Esophagus muscularis mucosa (tissue), 3 donors: ENCODE results near the gene SLC33A1.

Source experiments
- CTCF ChIP-seq, 3 experiments: fragments of 200-600 bp in 2 of 3; fragments of 450-650 bp in 1 of 3; sonication (generic) in 2 of 3; IDR thresholded peaks; one replicate each; pipeline ENCODE4 v1.5.1; 2017 to 2019; ENCODE audit warnings: antibody characterized with exemption in 3 of 3, mild to moderate bottlenecking in 2 of 3, moderate library complexity in 1 of 3
- POLR2A ChIP-seq: fragments of 450-650 bp; IDR thresholded peaks from one replicate; pipeline ENCODE4 v1.6.1; 2017; ENCODE audit warnings: antibody characterized with exemption, moderate library complexity, mild to moderate bottlenecking, low read depth

GRCh38 chr3:155780291-155780690, 73.9 kb downstream of the SLC33A1 start:
- TF ChIP-seq CTCF (IDR thresholded peaks at IDR 0.05) (no peak), POLR2A (no peak)
